Ectodermal cell (in vitro differentiated cells): ENCODE measurements around the gene NYAP2.

Experiments used
- H3K27ac ChIP-seq: 2 replicates; pipeline ENCODE4 v1.7.0; 2013; ENCODE audit warnings: mild to moderate bottlenecking, low read depth, low read length; ENCODE audit not compliant: insufficient read depth, poor library complexity, severe bottlenecking
- H3K27me3 ChIP-seq: 2 replicates; pipeline ENCODE4 v1.7.0; 2013; ENCODE audit warnings: mild to moderate bottlenecking, low read length; ENCODE audit not compliant: insufficient read depth, control insufficient read depth, poor library complexity, severe bottlenecking
- H3K36me3 ChIP-seq: one replicate; pipeline ENCODE4 v1.7.0; 2013; ENCODE audit warnings: low read length; ENCODE audit not compliant: control insufficient read depth, insufficient read depth
- H3K4me1 ChIP-seq: one replicate; pipeline ENCODE4 v1.7.0; 2013; ENCODE audit warnings: low read length; ENCODE audit not compliant: control insufficient read depth, insufficient read depth
- H3K4me3 ChIP-seq: 2 replicates; pipeline ENCODE4 v1.7.0; 2013; ENCODE audit warnings: low read depth, low read length, control low read depth; ENCODE audit not compliant: insufficient read depth
- H3K9me3 ChIP-seq: 2 replicates; pipeline ENCODE4 v1.7.0; 2013; ENCODE audit warnings: mild to moderate bottlenecking, low read length, moderate library complexity; ENCODE audit not compliant: control insufficient read depth
- WGBS, 2 experiments: methylation state at CpG; one replicate each; pipeline ENCODE4 v1.1.7; 2013; ENCODE audit warnings: missing lambda C conversion rate in 2 of 2; 5-methylcytosine and 5-hydroxymethylcytosine counted together

NYAP2 gene

GRCh38 chr2:225600865-225601264 is 201.4 kb downstream of the NYAP2 start:
- Histone ChIP-seq H3K4me3 (no peak overlapping the region), H3K36me3 (no peaks in the 10 kb centered on the region), H3K4me1 (no peaks in the 10 kb centered on the region), H3K27ac (no peak overlapping the region), H3K9me3 (no peaks in the 10 kb centered on the region), H3K27me3 (no peaks in the 10 kb centered on the region)
- WGBS, 2 experiments = 88 to 92% methylated on average over 2 to 4 of the region's 4 CpGs

DNA sequence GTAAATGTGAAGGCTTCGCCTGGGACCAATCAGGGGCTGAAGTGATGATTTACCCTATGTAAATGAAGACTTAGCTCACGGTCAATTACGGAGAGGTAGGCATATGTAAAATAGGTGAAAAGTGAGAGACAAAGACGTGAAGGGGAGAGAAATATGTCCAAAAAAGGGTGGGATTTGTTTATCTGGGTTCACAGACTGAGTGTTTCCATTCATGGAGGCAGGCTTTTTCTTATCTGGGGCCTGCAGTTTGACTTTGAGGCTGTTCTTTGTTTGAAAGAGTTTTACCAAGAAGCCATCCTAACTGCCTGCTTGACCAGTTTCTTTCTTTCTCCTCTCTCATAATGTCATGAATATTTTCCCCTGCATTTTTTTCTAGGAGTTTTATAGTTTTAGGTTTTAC is 202.7 kb downstream of the NYAP2 start:
- no peaks in the 10 kb centered on the region for H3K4me1 ChIP-seq
- no peak overlapping the region for H3K4me3 ChIP-seq
- WGBS, 2 experiments = 93 to 95% methylated on average over 4 of the region's 4 CpGs
- no peaks in the 10 kb centered on the region for H3K36me3 ChIP-seq
- no peak overlapping the region for H3K27ac ChIP-seq
- H3K27me3 ChIP-seq = no peaks in the 10 kb centered on the region
- H3K9me3 ChIP-seq = no peaks in the 10 kb centered on the region

GRCh38 chr2:225608136-225608535 is 208.6 kb downstream of the NYAP2 start:
- Histone ChIP-seq H3K4me1 (no peaks in the 10 kb centered on the region), H3K36me3 (no peaks in the 10 kb centered on the region), H3K9me3 (no peaks in the 10 kb centered on the region), H3K4me3 (no peak overlapping the region), H3K27ac (no peak overlapping the region), H3K27me3 (no peaks in the 10 kb centered on the region)
- WGBS, 2 experiments = 64 to 88% methylated on average over 1 of the region's 1 CpG

- Histone ChIP-seq H3K4me1 (no peaks in the 10 kb centered on the region), H3K9me3 (no peaks in the 10 kb centered on the region), H3K36me3 (no peaks in the 10 kb centered on the region), H3K27me3 (no peaks in the 10 kb centered on the region), H3K4me3 (no peak overlapping the region), H3K27ac (no peak overlapping the region)
- 89 to 100% methylated on average over 1 of the region's 1 CpG for WGBS, 2 experiments
Observed at GRCh38 chr2:225612636-225613035, 213.1 kb downstream of the NYAP2 start.

GRCh38 chr2:225614915-225615314 is 215.4 kb downstream of the NYAP2 start:
- Histone ChIP-seq H3K36me3 (no peaks in the 10 kb centered on the region), H3K27ac (no peak overlapping the region), H3K4me3 (no peak overlapping the region), H3K9me3 (no peaks in the 10 kb centered on the region), H3K4me1 (no peaks in the 10 kb centered on the region), H3K27me3 (no peaks in the 10 kb centered on the region)
- 87 to 92% methylated on average over 2 of the region's 2 CpGs for WGBS, 2 experiments

GRCh38 chr2:225615514-225615913 is 216.0 kb downstream of the NYAP2 start:
- Histone ChIP-seq H3K27ac (no peak overlapping the region), H3K4me1 (no peaks in the 10 kb centered on the region), H3K27me3 (no peaks in the 10 kb centered on the region), H3K36me3 (no peaks in the 10 kb centered on the region), H3K4me3 (no peak overlapping the region), H3K9me3 (no peaks in the 10 kb centered on the region)
- 89 to 96% methylated on average over 3 of the region's 3 CpGs for WGBS, 2 experiments

GRCh38 chr2:225616372-225616771 is 216.9 kb downstream of the NYAP2 start:
- Histone ChIP-seq H3K9me3 (no peaks in the 10 kb centered on the region), H3K4me3 (no peak overlapping the region), H3K4me1 (no peaks in the 10 kb centered on the region), H3K36me3 (no peaks in the 10 kb centered on the region), H3K27me3 (no peaks in the 10 kb centered on the region), H3K27ac (no peak overlapping the region)
- WGBS, 2 experiments = 93 to 96% methylated on average over 4 of the region's 4 CpGs

DNA sequence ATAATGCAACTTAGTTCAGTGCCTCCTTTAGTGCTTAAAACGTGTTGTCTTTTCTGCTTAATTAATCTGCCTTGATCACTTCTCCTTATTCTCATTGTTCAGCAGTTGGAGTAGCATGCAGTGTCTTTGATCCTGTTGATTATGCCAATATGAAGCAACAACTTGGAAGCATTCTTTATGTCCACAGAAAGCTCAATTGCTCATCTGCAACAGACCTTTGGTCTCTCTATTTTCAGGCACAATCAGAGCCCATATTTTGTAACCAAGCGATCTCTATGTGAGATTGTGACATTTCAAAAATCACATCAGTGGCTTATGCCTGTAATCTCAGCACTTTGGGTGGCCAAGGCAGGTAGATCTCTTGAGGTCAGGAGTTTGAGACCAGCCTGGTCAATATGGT is 217.3 kb downstream of the NYAP2 start:
- WGBS, 2 experiments = 94 to 97% methylated on average over 2 of the region's 2 CpGs
- Histone ChIP-seq H3K9me3 (no peaks in the 10 kb centered on the region), H3K27me3 (no peaks in the 10 kb centered on the region), H3K4me3 (no peak overlapping the region), H3K27ac (no peak overlapping the region), H3K36me3 (no peaks in the 10 kb centered on the region), H3K4me1 (no peaks in the 10 kb centered on the region)

DNA sequence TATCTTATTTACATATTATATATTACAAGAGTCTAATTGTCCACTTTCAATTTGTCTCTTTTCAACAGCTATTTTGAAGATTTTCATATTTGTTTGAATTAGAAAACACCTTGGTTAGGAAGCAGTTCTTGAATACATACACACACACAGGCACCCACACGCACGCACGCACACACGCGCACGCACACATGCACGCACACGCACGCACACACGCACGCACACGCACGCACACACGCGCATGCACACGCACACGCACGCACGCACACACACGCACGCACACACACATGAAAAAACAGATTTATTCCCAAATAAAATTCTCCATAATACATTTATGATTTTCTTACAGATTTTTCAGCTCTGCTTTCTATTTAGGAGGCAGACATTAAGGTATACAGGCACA is 220.7 kb downstream of the NYAP2 start:
- Histone ChIP-seq H3K4me1 (no peaks in the 10 kb centered on the region), H3K4me3 (no peak overlapping the region), H3K36me3 (no peaks in the 10 kb centered on the region), H3K9me3 (no peaks in the 10 kb centered on the region), H3K27ac (no peak overlapping the region), H3K27me3 (no peaks in the 10 kb centered on the region)
- 78 to 85% methylated on average over 21 of the region's 21 CpGs for WGBS, 2 experiments

GRCh38 chr2:225630824-225631533 is 231.5 kb downstream of the NYAP2 start:
- Histone ChIP-seq H3K27me3 (no peaks in the 10 kb centered on the region), H3K4me3 (no peak overlapping the region), H3K27ac (no peak overlapping the region), H3K36me3 (no peaks in the 10 kb centered on the region), H3K4me1 (no peaks in the 10 kb centered on the region), H3K9me3 (no peaks in the 10 kb centered on the region)
- WGBS, 2 experiments = 97% methylated on average over 3 of the region's 4 CpGs

DNA sequence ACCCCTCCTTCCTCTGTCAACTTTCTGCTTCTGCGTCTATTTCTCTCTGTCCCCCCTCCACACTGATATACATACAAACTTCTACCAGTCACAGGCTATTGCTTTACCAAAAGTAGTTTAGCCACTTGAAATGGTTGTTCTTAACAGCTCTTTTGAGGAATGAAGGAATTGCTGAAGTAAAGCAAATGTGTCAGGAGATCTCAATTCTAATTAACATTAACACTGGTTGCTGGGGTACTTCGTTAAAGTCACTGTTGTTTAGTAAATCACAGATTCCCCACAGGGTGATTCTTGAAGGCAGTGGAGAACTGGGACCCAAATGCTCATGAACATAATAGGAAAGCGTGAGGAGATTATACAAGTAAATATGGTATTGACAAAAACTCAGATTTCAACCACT is 232.8 kb downstream of the NYAP2 start:
- Histone ChIP-seq H3K27me3 (no peaks in the 10 kb centered on the region), H3K9me3 (no peaks in the 10 kb centered on the region), H3K27ac (no peak overlapping the region), H3K4me1 (no peaks in the 10 kb centered on the region), H3K36me3 (no peaks in the 10 kb centered on the region), H3K4me3 (no peak overlapping the region)
- WGBS, 2 experiments = 78 to 92% methylated on average over 2 to 3 of the region's 3 CpGs
